GM23338 (cell line): ENCODE results near the gene APOL2. TPM values are rescaled to one million over a fixed set of nuclear protein-coding genes. Genes with fewer than 3 reads are reported as not detected.

Source experiments
- ATAC-seq: fragments of 200-7000 bp; cut with Tn5 transposase; 3 replicates; pipeline ENCODE4 v1.9.1; 2020
- DNase-seq: peaks from one replicate; pipeline ENCODE4 v3.0.0-alpha.2; 2015; ENCODE audit warnings: low spot score
- H2AFZ ChIP-seq: fragments of 200-600 bp; sonication (generic); 2 replicates; pipeline ENCODE4 v1.8.0; 2016; ENCODE audit warnings: antibody characterized with exemption, mild to moderate bottlenecking, moderate library complexity
- H3F3A ChIP-seq: fragments of 200-600 bp; sonication (generic); replicated peaks from 2 replicates; pipeline ENCODE4 v1.8.0; 2017; ENCODE audit warnings: antibody characterized with exemption, mixed run types, low read depth
- H3K27ac ChIP-seq: fragments of 200-600 bp; sonication (generic); 2 replicates; pipeline ENCODE4 v1.6.1; 2016; ENCODE audit warnings: low read depth
- H3K27me3 ChIP-seq: fragments of 200-600 bp; sonication (generic); 2 replicates; pipeline ENCODE4 v1.8.0; 2016; ENCODE audit warnings: mild to moderate bottlenecking, mixed run types, moderate library complexity; ENCODE audit not compliant: insufficient read depth
- H3K36me3 ChIP-seq: fragments of 200-600 bp; sonication (generic); 2 replicates; pipeline ENCODE4 v1.8.0; 2016; ENCODE audit warnings: mild to moderate bottlenecking; ENCODE audit not compliant: insufficient read depth
- H3K4me1 ChIP-seq: fragments of 200-600 bp; sonication (generic); 2 replicates; pipeline ENCODE4 v1.8.0; 2016; ENCODE audit warnings: mild to moderate bottlenecking, moderate library complexity; ENCODE audit not compliant: insufficient read depth
- H3K4me2 ChIP-seq: fragments of 200-600 bp; sonication (generic); 2 replicates; pipeline ENCODE4 v1.7.1; 2017; ENCODE audit warnings: mixed run types
- H3K4me3 ChIP-seq: fragments of 200-600 bp; sonication (generic); 2 replicates; pipeline ENCODE4 v1.6.1; 2016; ENCODE audit warnings: mixed run types
- H3K79me2 ChIP-seq: fragments of 200-600 bp; sonication (generic); replicated peaks from 2 replicates; pipeline ENCODE4 v1.8.0; 2017; ENCODE audit warnings: mild to moderate bottlenecking; ENCODE audit not compliant: insufficient read depth
- H3K9me2 ChIP-seq: fragments of 200-600 bp; sonication (generic); 2 replicates; pipeline ENCODE4 v1.8.0; 2017; ENCODE audit not compliant: insufficient read depth
- H4K20me1 ChIP-seq: fragments of 200-600 bp; sonication (generic); replicated peaks from 2 replicates; pipeline ENCODE4 v1.8.0; 2017; ENCODE audit warnings: mild to moderate bottlenecking; ENCODE audit not compliant: insufficient read depth
- H3K27ac Mint-ChIP-seq: 2 replicates; pipeline ENCODE4 v1.8.0; 2020; ENCODE audit warnings: inconsistent platforms, mild to moderate bottlenecking, moderate library complexity, mixed read lengths
- H3K27me3 Mint-ChIP-seq: 3 replicates; pipeline ENCODE4 v1.8.0; 2022; ENCODE audit warnings: low read depth, mild to moderate bottlenecking, moderate library complexity, mixed read lengths, inconsistent platforms; ENCODE audit not compliant: insufficient read depth, poor library complexity
- H3K36me3 Mint-ChIP-seq: 3 replicates; pipeline ENCODE4 v1.8.0; 2021; ENCODE audit warnings: low read depth, mild to moderate bottlenecking, inconsistent platforms, moderate library complexity, mixed read lengths
- H3K4me1 Mint-ChIP-seq: 3 replicates; pipeline ENCODE4 v1.8.0; 2020; ENCODE audit warnings: mild to moderate bottlenecking, inconsistent platforms, mixed read lengths
- H3K4me3 Mint-ChIP-seq: 3 replicates; pipeline ENCODE4 v1.8.0; 2021; ENCODE audit warnings: moderate library complexity, mild to moderate bottlenecking, inconsistent platforms, mixed read lengths
- H3K9me3 Mint-ChIP-seq: 3 replicates; pipeline ENCODE4 v1.8.0; 2020; ENCODE audit warnings: moderate library complexity, mild to moderate bottlenecking, inconsistent platforms, mixed read lengths
- CREB1 ChIP-seq: fragments of 250-450 bp; sonication (Bioruptor Pico); IDR thresholded peaks from 2 replicates; pipeline ENCODE4 v1.5.0; 2020; ENCODE audit warnings: low read depth, mild to moderate bottlenecking, moderate library complexity
- EZH2 ChIP-seq: fragments of 200-600 bp; sonication (generic); IDR thresholded peaks from one replicate; pipeline ENCODE4 v1.8.0; 2017; ENCODE audit warnings: antibody characterized with exemption, mild to moderate bottlenecking, low read depth; ENCODE audit not compliant: unreplicated experiment
- EZH2phosphoT487 ChIP-seq: fragments of 200-600 bp; sonication (generic); IDR thresholded peaks from one replicate; pipeline ENCODE4 v1.8.1; 2018; ENCODE audit warnings: antibody characterized with exemption; ENCODE audit not compliant: unreplicated experiment
- NANOG ChIP-seq: IDR thresholded peaks from 2 replicates; pipeline ENCODE4 v1.6.1; 2016; ENCODE audit warnings: antibody characterized with exemption, borderline replicate concordance
- REST ChIP-seq: IDR thresholded peaks from one replicate; pipeline ENCODE4 v1.6.1; 2018; ENCODE audit warnings: antibody characterized with exemption; ENCODE audit not compliant: unreplicated experiment
- ZNF462 ChIP-seq: fragments of 250-450 bp; sonication (Bioruptor Pico); IDR thresholded peaks from 2 replicates; pipeline ENCODE4 v1.5.0; 2020; ENCODE audit warnings: mild to moderate bottlenecking, moderate library complexity
- polyA plus RNA-seq: library from polyadenylated mRNA; unstranded; fragments of >200 nt; fragmentation: Nextera tagmentation; extraction: Ambion mirVana; gene quantifications from 2 replicates; pipeline ENCODE4 v1.2.1, GENCODE V29; 2016
- total RNA-seq: library from RNA; depleted of rRNA; stranded (reverse); fragments of >200 nt; shearing (Covaris generic); gene quantifications from 2 replicates; pipeline ENCODE4 v1.2.3, GENCODE V29; 2014
- TF ChIP-seq, protein P1 (sequence below): IDR thresholded peaks from 2 replicates; pipeline ENCODE4 v1.6.1; 2016; ENCODE audit warnings: antibody characterized with exemption

APOL2 gene
- total and polyA plus RNA-seq, 2 experiments from 2014 or later: 5.5 to 10.4 TPM

- TF ChIP-seq REST: no peak
- TF ChIP-seq EZH2phosphoT487: no peak
- no peak for TF ChIP-seq CREB1 (CRISPR knock-in tag)
These were observed 31.1 kb downstream of the APOL2 start (continued) for GRCh38 chr22:36208162-36208765.

DNA sequence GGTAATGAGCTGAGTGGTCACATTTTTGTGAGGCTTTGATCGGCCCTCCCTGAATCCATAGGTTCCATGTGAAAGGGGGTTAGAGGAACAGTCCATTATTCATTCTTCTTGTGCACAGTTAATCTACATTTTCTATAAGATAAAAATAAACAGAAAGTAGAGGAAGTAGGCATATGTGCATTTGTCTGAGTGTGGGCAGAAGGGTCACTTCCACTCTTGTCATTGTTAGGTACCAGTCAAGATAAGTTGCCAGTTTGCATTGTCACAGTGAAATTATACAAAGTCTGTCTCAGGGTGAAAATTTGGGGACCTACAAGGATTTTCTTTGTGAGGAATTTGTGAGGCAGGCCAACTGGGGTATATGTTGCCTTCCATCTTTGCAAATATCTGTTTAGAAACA lies 33.1 kb downstream of the APOL2 start:
- no peaks in the 10 kb centered on the region for H3K9me2 ChIP-seq
- H2AFZ ChIP-seq: 0 out of 2 replicates have a peak overlapping the region, but pooled peaks have one; percentile 20
- H3K4me3 ChIP-seq: no peak overlapping the region
- H3K27me3 ChIP-seq: no peaks in the 10 kb centered on the region
- peaks cover 11% of the 10 kb centered on the region for H3K27me3 Mint-ChIP-seq
- no peaks in the 10 kb centered on the region for H4K20me1 ChIP-seq
- H3K4me1 ChIP-seq: no peaks in the 10 kb centered on the region
- no peaks in the 10 kb centered on the region for H3F3A ChIP-seq
- 0 out of 3 replicates have a peak, but pooled peaks cover 3% of the 10 kb centered on the region for H3K36me3 Mint-ChIP-seq
- H3K36me3 ChIP-seq: no peaks in the 10 kb centered on the region
- ATAC-seq (no peak), DNase-seq (no peak)
- H3K4me1 Mint-ChIP-seq: peaks cover 14% of the 10 kb centered on the region
- H3K27ac Mint-ChIP-seq: no peak overlapping the region
- no peak overlapping the region for H3K27ac ChIP-seq
- peaks cover 18% of the 10 kb centered on the region for H3K9me3 Mint-ChIP-seq
- H3K4me2 ChIP-seq: no peak overlapping the region
- H3K4me3 Mint-ChIP-seq: no peak overlapping the region
- H3K79me2 ChIP-seq: no peaks in the 10 kb centered on the region
- TF ChIP-seq, protein P1, sequence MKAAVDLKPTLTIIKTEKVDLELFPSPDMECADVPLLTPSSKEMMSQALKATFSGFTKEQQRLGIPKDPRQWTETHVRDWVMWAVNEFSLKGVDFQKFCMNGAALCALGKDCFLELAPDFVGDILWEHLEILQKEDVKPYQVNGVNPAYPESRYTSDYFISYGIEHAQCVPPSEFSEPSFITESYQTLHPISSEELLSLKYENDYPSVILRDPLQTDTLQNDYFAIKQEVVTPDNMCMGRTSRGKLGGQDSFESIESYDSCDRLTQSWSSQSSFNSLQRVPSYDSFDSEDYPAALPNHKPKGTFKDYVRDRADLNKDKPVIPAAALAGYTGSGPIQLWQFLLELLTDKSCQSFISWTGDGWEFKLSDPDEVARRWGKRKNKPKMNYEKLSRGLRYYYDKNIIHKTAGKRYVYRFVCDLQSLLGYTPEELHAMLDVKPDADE: no peak
- TF ChIP-seq EZH2: no peak
- TF ChIP-seq ZNF462 (CRISPR knock-in tag): no peak
- TF ChIP-seq CREB1 (CRISPR knock-in tag): no peak
- TF ChIP-seq EZH2phosphoT487: no peak
- no peak for TF ChIP-seq REST
- TF ChIP-seq NANOG: no peak
